ENCODE results near the gene PLA2G4A. TPM values are rescaled to one million over a fixed set of nuclear protein-coding genes. Genes with fewer than 3 reads are reported as not detected.
"Not testable (repeated sequence)": the region's sequence is repeated elsewhere in the genome, so short reads cannot be mapped to it uniquely, and the experiment has no call there.

Gene PLA2G4A
- total RNA-seq, 2 experiments from 2014 or later, result not detected

- Mint-ChIP-seq H3K4me1 (ENCODE audit: low read depth) (no peaks in the 10 kb centered on the region), H3K27me3 (ENCODE audit: low read depth) (no peaks in the 10 kb centered on the region), H3K9me3 (ENCODE audit: insufficient read depth) (no peaks in the 10 kb centered on the region), H3K36me3 (ENCODE audit: low read depth) (no peaks in the 10 kb centered on the region), H3K4me3 (no peak overlapping the region), H3K27ac (no peak overlapping the region)
- ChIA-PET CTCF (no interaction called here), POLR2A (no interaction called here)
- ATAC-seq (no peak), DNase-seq (no peak)
These were observed 75.6 kb downstream of the PLA2G4A start for GRCh38 chr1:186904361-186904760.

GRCh38 chr1:186905561-186905960 lies 76.8 kb downstream of the PLA2G4A start:
- Mint-ChIP-seq H3K9me3 (ENCODE audit: insufficient read depth) (no peaks in the 10 kb centered on the region), H3K4me1 (ENCODE audit: low read depth) (no peaks in the 10 kb centered on the region), H3K27me3 (ENCODE audit: low read depth) (no peaks in the 10 kb centered on the region), H3K36me3 (ENCODE audit: low read depth) (no peaks in the 10 kb centered on the region), H3K4me3 (no peak overlapping the region), H3K27ac (no peak overlapping the region)
- ChIA-PET CTCF (no interaction called here), POLR2A (no interaction called here)
- DNase-seq (no peak), ATAC-seq (no peak)

GRCh38 chr1:186915555-186915954 lies 86.8 kb downstream of the PLA2G4A start:
- H3K36me3 Mint-ChIP-seq (ENCODE audit: low read depth), result no peaks in the 10 kb centered on the region
- H3K27me3 Mint-ChIP-seq (ENCODE audit: low read depth), result no peaks in the 10 kb centered on the region
- CTCF ChIA-PET, result no interaction called here
- DNase-seq (no peak), ATAC-seq (no peak)
- POLR2A ChIA-PET, result no interaction called here
- no peaks in the 10 kb centered on the region for H3K9me3 Mint-ChIP-seq (ENCODE audit: insufficient read depth)
- H3K4me3 Mint-ChIP-seq, result no peak overlapping the region
- H3K27ac Mint-ChIP-seq, result no peak overlapping the region
- no peaks in the 10 kb centered on the region for H3K4me1 Mint-ChIP-seq (ENCODE audit: low read depth)

- POLR2A ChIA-PET; ATAC-seq; H3K4me3 Mint-ChIP-seq; H3K27ac Mint-ChIP-seq; H3K4me1 Mint-ChIP-seq (ENCODE audit: low read depth); H3K27me3 Mint-ChIP-seq (ENCODE audit: low read depth); H3K36me3 Mint-ChIP-seq (ENCODE audit: low read depth); H3K9me3 Mint-ChIP-seq (ENCODE audit: insufficient read depth); DNase-seq: not testable (repeated sequence)
- CTCF ChIA-PET, result interaction anchor here (0.6 kb wide), 1 partner anchor 156 kb away, joined by 4 read pairs; no protein-coding TSS in a partner anchor
These were observed 88.5 kb downstream of the PLA2G4A start for GRCh38 chr1:186917106-186917786.

GRCh38 chr1:186921386-186921785 lies 92.6 kb downstream of the PLA2G4A start:
- H3K4me1 Mint-ChIP-seq (ENCODE audit: low read depth); H3K27ac Mint-ChIP-seq; H3K27me3 Mint-ChIP-seq (ENCODE audit: low read depth); CTCF ChIA-PET; ATAC-seq; H3K9me3 Mint-ChIP-seq (ENCODE audit: insufficient read depth); H3K4me3 Mint-ChIP-seq; DNase-seq; H3K36me3 Mint-ChIP-seq (ENCODE audit: low read depth); POLR2A ChIA-PET: not testable (repeated sequence)

- H3K27me3 Mint-ChIP-seq (ENCODE audit: low read depth); H3K36me3 Mint-ChIP-seq (ENCODE audit: low read depth); ATAC-seq; H3K4me1 Mint-ChIP-seq (ENCODE audit: low read depth); DNase-seq; CTCF ChIA-PET; H3K9me3 Mint-ChIP-seq (ENCODE audit: insufficient read depth); H3K27ac Mint-ChIP-seq; POLR2A ChIA-PET; H3K4me3 Mint-ChIP-seq: not testable (repeated sequence)
These were observed 94.1 kb downstream of the PLA2G4A start for GRCh38 chr1:186922814-186923213.

GRCh38 chr1:186923486-186923885 lies 94.7 kb downstream of the PLA2G4A start:
- no peaks in the 10 kb centered on the region for H3K36me3 Mint-ChIP-seq (ENCODE audit: low read depth)
- POLR2A ChIA-PET, result no interaction called here
- no peak overlapping the region for H3K4me3 Mint-ChIP-seq
- DNase-seq, result no peak
- H3K27ac Mint-ChIP-seq, result no peak overlapping the region
- H3K9me3 Mint-ChIP-seq (ENCODE audit: insufficient read depth), result no peaks in the 10 kb centered on the region
- H3K4me1 Mint-ChIP-seq (ENCODE audit: low read depth), result no peaks in the 10 kb centered on the region
- CTCF ChIA-PET, result interaction anchor here (0.6 kb wide), 1 partner anchor 14 kb away, joined by 3 read pairs; no protein-coding TSS in a partner anchor
- ATAC-seq, result no peak
- no peaks in the 10 kb centered on the region for H3K27me3 Mint-ChIP-seq (ENCODE audit: low read depth)

GRCh38 chr1:186925881-186926669 lies 97.3 kb downstream of the PLA2G4A start:
- Mint-ChIP-seq H3K27me3 (ENCODE audit: low read depth) (no peaks in the 10 kb centered on the region), H3K9me3 (ENCODE audit: insufficient read depth) (no peaks in the 10 kb centered on the region), H3K4me1 (ENCODE audit: low read depth) (no peaks in the 10 kb centered on the region), H3K4me3 (no peak overlapping the region), H3K36me3 (ENCODE audit: low read depth) (no peaks in the 10 kb centered on the region), H3K27ac (no peak overlapping the region)
- ATAC-seq (no peak), DNase-seq (no peak)
- ChIA-PET CTCF (no interaction called here), POLR2A (no interaction called here)

GRCh38 chr1:186927884-186928283 lies 99.1 kb downstream of the PLA2G4A start:
- H3K9me3 Mint-ChIP-seq (ENCODE audit: insufficient read depth), result no peaks in the 10 kb centered on the region
- H3K4me3 Mint-ChIP-seq, result no peak overlapping the region
- ATAC-seq (no peak), DNase-seq (no peak)
- no peak overlapping the region for H3K27ac Mint-ChIP-seq
- H3K4me1 Mint-ChIP-seq (ENCODE audit: low read depth), result no peaks in the 10 kb centered on the region
- no peaks in the 10 kb centered on the region for H3K27me3 Mint-ChIP-seq (ENCODE audit: low read depth)
- ChIA-PET CTCF (no interaction called here), POLR2A (no interaction called here)
- no peaks in the 10 kb centered on the region for H3K36me3 Mint-ChIP-seq (ENCODE audit: low read depth)

- Mint-ChIP-seq H3K27me3 (ENCODE audit: low read depth) (no peaks in the 10 kb centered on the region), H3K36me3 (ENCODE audit: low read depth) (no peaks in the 10 kb centered on the region), H3K4me3 (no peak overlapping the region), H3K9me3 (ENCODE audit: insufficient read depth) (no peaks in the 10 kb centered on the region), H3K27ac (no peak overlapping the region), H3K4me1 (ENCODE audit: low read depth) (no peaks in the 10 kb centered on the region)
- ChIA-PET CTCF (no interaction called here), POLR2A (no interaction called here)
- ATAC-seq (no peak), DNase-seq (no peak)
These were observed 101.5 kb downstream of the PLA2G4A start for GRCh38 chr1:186930238-186930637.

- no peak for ATAC-seq
- Mint-ChIP-seq H3K4me1 (ENCODE audit: low read depth) (no peaks in the 10 kb centered on the region), H3K36me3 (ENCODE audit: low read depth) (no peaks in the 10 kb centered on the region), H3K27ac (no peak overlapping the region), H3K4me3 (no peak overlapping the region), H3K9me3 (ENCODE audit: insufficient read depth) (no peaks in the 10 kb centered on the region), H3K27me3 (ENCODE audit: low read depth) (no peaks in the 10 kb centered on the region)
- DNase-seq, result no peak
- ChIA-PET CTCF (interaction anchor here (0.6 kb wide), 1 partner anchor 14 kb away, joined by 3 read pairs; no protein-coding TSS in a partner anchor), POLR2A (no interaction called here)
These were observed 108.4 kb downstream of the PLA2G4A start for GRCh38 chr1:186937016-186937670.

GRCh38 chr1:186943891-186944686 lies 115.3 kb downstream of the PLA2G4A start:
- Mint-ChIP-seq H3K27ac (no peak overlapping the region), H3K4me3 (no peak overlapping the region), H3K36me3 (ENCODE audit: low read depth) (no peaks in the 10 kb centered on the region), H3K4me1 (ENCODE audit: low read depth) (no peaks in the 10 kb centered on the region), H3K27me3 (ENCODE audit: low read depth) (no peaks in the 10 kb centered on the region), H3K9me3 (ENCODE audit: insufficient read depth) (no peaks in the 10 kb centered on the region)
- ATAC-seq (no peak), DNase-seq (no peak)
- POLR2A ChIA-PET, result no interaction called here
- CTCF ChIA-PET, result no interaction called here

All from activated CD8-positive, alpha-beta T cell treated with anti-CD3 and anti-CD28 coated beads, Interleukin-2, amount 10 ng/mL, durations not matched to agents 7 days and 5 days (primary cell).